Measurements from ENCODE around the gene ARF3. TPM values are rescaled to one million over a fixed set of nuclear protein-coding genes. Genes with fewer than 3 reads are reported as not detected.
A peak's percentile ranks its signal among the peaks of the same experiment; 100 is the strongest.

ARF3 gene
- polyA plus RNA-seq, 6 donors from 2014 or later = 21.7 to 40.3 (median 25.8) TPM

GRCh38 chr12:48991247-48992050 is 34.2 kb upstream of the ARF3 start:
- no peak for DNase-seq
- H3K27me3 Mint-ChIP-seq = peaks cover 48 to 81% (median 76%) of the 10 kb centered on the region in 3 donors
- peaks cover 14 to 19% (median 17%) of the 10 kb centered on the region in 3 donors for H3K4me1 Mint-ChIP-seq
- no peak overlapping the region for H3K27ac Mint-ChIP-seq
- H3K9me3 Mint-ChIP-seq = peaks cover 0 to 2% (median 0%) of the 10 kb centered on the region in 7 donors
- peak; percentile 16 to 22 for ATAC-seq (ENCODE audit: low read depth in 2 of 2)
- no peaks in the 10 kb centered on the region for H3K36me3 Mint-ChIP-seq
- H3K4me3 Mint-ChIP-seq = no peak overlapping the region

GRCh38 chr12:48990552-48990951 is 33.3 kb upstream of the ARF3 start:
- H3K36me3 Mint-ChIP-seq = no peaks in the 10 kb centered on the region
- H3K4me1 Mint-ChIP-seq = peaks cover 7 to 12% (median 11%) of the 10 kb centered on the region in 3 donors
- ATAC-seq (ENCODE audit: low read depth in 2 of 2) = no peak
- no peak for DNase-seq
- H3K27me3 Mint-ChIP-seq = peaks cover 50 to 81% (median 77%) of the 10 kb centered on the region in 3 donors
- peaks cover 0 to 2% (median 0%) of the 10 kb centered on the region in 7 donors for H3K9me3 Mint-ChIP-seq
- no peak overlapping the region for H3K4me3 Mint-ChIP-seq
- H3K27ac Mint-ChIP-seq = no peak overlapping the region

DNA sequence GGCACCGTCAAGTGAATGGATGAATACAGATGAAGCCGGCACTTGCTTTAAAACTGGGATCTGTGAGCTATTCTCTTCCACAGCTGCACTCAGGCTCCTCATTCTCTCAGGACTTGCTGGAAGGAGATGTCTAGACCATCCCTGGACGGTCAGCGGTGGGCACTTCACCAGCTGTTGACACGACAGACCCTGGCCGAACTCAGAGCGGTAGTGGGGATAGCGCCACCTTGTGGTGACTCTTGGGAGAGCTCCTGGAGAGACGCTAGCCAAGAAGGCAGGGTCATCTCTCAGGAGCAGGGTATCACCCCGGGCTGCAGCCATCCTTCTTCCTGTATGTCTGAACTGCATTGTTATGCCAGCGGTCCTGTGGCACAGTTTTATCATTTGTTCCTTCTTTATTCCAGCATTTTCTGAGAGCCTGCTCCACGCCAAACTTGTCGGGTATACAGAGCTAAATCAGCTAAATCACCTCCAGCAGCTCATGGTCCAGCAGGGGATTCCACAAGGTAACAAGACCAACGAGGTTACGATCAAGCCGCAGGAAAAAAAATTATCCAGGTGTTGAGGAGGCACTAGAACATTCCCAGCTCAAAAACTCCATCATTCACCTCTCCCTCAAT is 30.9 kb upstream of the ARF3 start:
- peaks cover 0 to 6% (median 0%) of the 10 kb centered on the region in 3 donors for H3K4me1 Mint-ChIP-seq
- no peak overlapping the region for H3K4me3 Mint-ChIP-seq
- DNase-seq (peak; percentile 56), ATAC-seq (ENCODE audit: low read depth in 2 of 2) (peak; percentile 74 to 75)
- H3K9me3 Mint-ChIP-seq = no peaks in the 10 kb centered on the region
- no peaks in the 10 kb centered on the region for H3K36me3 Mint-ChIP-seq
- H3K27ac Mint-ChIP-seq = peak overlapping the region in 1 of 6 donors; percentile 55
- H3K27me3 Mint-ChIP-seq = peaks cover 54 to 75% (median 74%) of the 10 kb centered on the region in 3 donors

- ATAC-seq (ENCODE audit: low read depth in 2 of 2) (no peak), DNase-seq (no peak)
- H3K9me3 Mint-ChIP-seq = no peaks in the 10 kb centered on the region
- H3K4me1 Mint-ChIP-seq = peaks cover 4 to 14% (median 7%) of the 10 kb centered on the region in 3 donors
- H3K36me3 Mint-ChIP-seq = no peaks in the 10 kb centered on the region
- no peak overlapping the region for H3K27ac Mint-ChIP-seq
- no peak overlapping the region for H3K4me3 Mint-ChIP-seq
- peaks cover 58 to 85% (median 84%) of the 10 kb centered on the region in 3 donors for H3K27me3 Mint-ChIP-seq
Measured at GRCh38 chr12:48986720-48987291, 29.5 kb upstream of the ARF3 start.

DNA sequence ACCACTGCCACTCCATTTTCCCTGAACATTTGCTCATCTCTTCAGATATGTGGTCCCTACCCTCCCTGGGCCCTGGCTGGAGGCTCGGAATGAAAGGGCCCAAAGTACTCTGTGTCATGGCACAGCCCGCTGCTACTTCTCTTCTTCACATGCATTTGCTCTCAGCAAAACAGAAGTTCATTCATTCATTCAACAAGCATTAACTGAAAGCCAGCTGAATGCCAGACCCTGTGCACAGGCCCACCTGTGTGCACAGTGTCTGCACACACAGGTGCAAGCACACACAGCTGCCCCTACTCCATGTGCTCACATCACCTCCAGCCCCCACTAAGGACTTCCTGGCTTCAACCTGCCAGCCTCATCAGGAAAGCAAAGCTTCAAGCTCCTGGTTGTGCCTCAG is 28.6 kb upstream of the ARF3 start:
- H3K27ac Mint-ChIP-seq = peak overlapping the region in 1 of 6 donors; percentile 8
- H3K36me3 Mint-ChIP-seq = peaks cover 0 to under 1% of the 10 kb centered on the region in 2 donors
- H3K27me3 Mint-ChIP-seq = peaks cover 57 to 90% (median 88%) of the 10 kb centered on the region in 3 donors
- H3K4me3 Mint-ChIP-seq = no peak overlapping the region
- peaks cover 13 to 22% (median 15%) of the 10 kb centered on the region in 3 donors for H3K4me1 Mint-ChIP-seq
- DNase-seq (no peak), ATAC-seq (ENCODE audit: low read depth in 2 of 2) (no peak)
- no peaks in the 10 kb centered on the region for H3K9me3 Mint-ChIP-seq

DNA sequence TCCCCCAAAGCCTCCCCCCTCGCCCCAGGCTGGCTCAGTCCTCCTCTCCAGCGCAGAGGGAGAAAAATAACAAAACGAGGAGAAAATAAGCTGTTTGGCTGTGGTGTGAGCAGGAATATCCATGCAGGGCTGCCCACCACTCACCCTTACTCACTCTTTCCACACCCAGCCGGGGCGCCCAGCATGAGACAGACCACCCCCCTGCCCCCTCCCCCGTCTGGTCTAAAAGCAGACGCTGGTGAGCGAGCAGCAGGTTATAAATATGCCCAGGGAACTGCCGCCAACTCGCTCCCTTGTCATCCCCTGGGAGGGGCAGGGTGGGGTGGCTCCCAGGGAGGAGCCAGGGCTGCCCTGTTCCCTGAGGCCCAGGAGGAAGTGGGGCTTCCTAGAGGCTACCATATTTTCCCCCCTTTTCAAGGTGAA is 28.2 kb upstream of the ARF3 start:
- Mint-ChIP-seq H3K4me1 (peaks cover 17 to 26% (median 19%) of the 10 kb centered on the region in 3 donors), H3K9me3 (no peaks in the 10 kb centered on the region), H3K27me3 (peaks cover 53 to 88% (median 88%) of the 10 kb centered on the region in 3 donors), H3K27ac (no peak overlapping the region), H3K36me3 (peaks cover 0 to 4% of the 10 kb centered on the region in 2 donors), H3K4me3 (no peak overlapping the region)
- ATAC-seq (ENCODE audit: low read depth in 2 of 2) = no peak
- no peak for DNase-seq

- Mint-ChIP-seq H3K27me3 (peaks cover 43 to 78% (median 78%) of the 10 kb centered on the region in 3 donors), H3K27ac (peak overlapping the region in 5 of 6 donors; percentile 34 to 92 (median 87)), H3K9me3 (no peaks in the 10 kb centered on the region), H3K4me3 (peak overlapping the region in 7 of 8 donors; percentile 45 to 92 (median 89)), H3K4me1 (peaks cover 39 to 43% (median 40%) of the 10 kb centered on the region in 3 donors), H3K36me3 (peaks cover 0 to 15% of the 10 kb centered on the region in 2 donors)
- no peak for DNase-seq
- ATAC-seq (ENCODE audit: low read depth in 2 of 2) = no peak
Measured at GRCh38 chr12:48982397-48983080, 25.3 kb upstream of the ARF3 start.

GRCh38 chr12:48981757-48982157 is 24.5 kb upstream of the ARF3 start:
- H3K27me3 Mint-ChIP-seq = peaks cover 47 to 78% (median 78%) of the 10 kb centered on the region in 3 donors
- peaks cover 46 to 48% (median 47%) of the 10 kb centered on the region in 3 donors for H3K4me1 Mint-ChIP-seq
- H3K36me3 Mint-ChIP-seq = peaks cover 0 to 15% of the 10 kb centered on the region in 2 donors
- peak overlapping the region; percentile 73 to 94 (median 90) for H3K4me3 Mint-ChIP-seq
- DNase-seq (no peak), ATAC-seq (ENCODE audit: low read depth in 2 of 2) (no peak)
- no peaks in the 10 kb centered on the region for H3K9me3 Mint-ChIP-seq
- H3K27ac Mint-ChIP-seq = peak overlapping the region in 5 of 6 donors; percentile 28 to 97 (median 87)

DNA sequence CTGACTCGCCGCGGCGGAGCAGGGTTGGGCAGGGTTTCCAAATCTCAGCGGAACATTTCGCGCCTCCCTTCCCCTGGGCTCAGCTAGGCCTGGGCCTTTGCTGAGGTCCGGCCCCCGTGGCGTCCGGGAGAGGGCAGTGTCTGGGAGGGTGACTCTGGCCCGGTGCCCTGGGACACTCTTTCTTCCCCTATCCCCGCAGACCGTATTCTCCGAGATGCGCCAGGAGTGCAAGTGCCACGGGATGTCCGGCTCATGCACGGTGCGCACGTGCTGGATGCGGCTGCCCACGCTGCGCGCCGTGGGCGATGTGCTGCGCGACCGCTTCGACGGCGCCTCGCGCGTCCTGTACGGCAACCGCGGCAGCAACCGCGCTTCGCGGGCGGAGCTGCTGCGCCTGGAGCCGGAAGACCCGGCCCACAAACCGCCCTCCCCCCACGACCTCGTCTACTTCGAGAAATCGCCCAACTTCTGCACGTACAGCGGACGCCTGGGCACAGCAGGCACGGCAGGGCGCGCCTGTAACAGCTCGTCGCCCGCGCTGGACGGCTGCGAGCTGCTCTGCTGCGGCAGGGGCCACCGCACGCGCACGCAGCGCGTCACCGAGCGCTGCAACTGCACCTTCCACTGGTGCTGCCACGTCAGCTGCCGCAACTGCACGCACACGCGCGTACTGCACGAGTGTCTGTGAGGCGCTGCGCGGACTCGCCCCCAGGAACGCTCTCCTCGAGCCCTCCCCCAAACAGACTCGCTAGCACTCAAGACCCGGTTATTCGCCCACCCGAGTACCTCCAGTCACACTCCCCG is 23.9 kb upstream of the ARF3 start:
- H3K4me3 Mint-ChIP-seq = peak overlapping the region; percentile 84 to 94 (median 92)
- H3K27ac Mint-ChIP-seq = peak overlapping the region in 5 of 6 donors; percentile 24 to 97 (median 81)
- ATAC-seq (ENCODE audit: low read depth in 2 of 2) (peak; percentile 23 to 32), DNase-seq (peak; percentile 40)
- H3K9me3 Mint-ChIP-seq = no peaks in the 10 kb centered on the region
- peaks cover 46 to 48% (median 47%) of the 10 kb centered on the region in 3 donors for H3K4me1 Mint-ChIP-seq
- H3K36me3 Mint-ChIP-seq = peaks cover 0 to 15% of the 10 kb centered on the region in 2 donors
- peaks cover 52 to 78% (median 78%) of the 10 kb centered on the region in 3 donors for H3K27me3 Mint-ChIP-seq

DNA sequence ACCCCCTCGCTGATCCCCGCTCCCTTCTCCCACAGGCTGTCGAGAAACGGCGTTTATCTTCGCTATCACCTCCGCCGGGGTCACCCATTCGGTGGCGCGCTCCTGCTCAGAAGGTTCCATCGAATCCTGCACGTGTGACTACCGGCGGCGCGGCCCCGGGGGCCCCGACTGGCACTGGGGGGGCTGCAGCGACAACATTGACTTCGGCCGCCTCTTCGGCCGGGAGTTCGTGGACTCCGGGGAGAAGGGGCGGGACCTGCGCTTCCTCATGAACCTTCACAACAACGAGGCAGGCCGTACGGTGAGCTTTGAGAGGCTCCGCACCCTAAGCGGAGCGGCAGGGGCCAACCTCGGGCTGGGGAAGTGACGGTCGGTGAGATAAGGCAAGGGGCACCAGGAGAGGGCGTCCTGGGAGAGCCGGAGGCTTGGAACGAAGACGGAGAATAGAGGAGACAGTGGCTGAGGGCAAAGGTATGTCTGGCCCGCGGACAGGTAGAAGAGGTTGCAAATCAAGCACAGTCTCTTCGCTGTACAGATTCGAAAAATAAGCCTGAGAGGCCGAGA is 23.2 kb upstream of the ARF3 start:
- Mint-ChIP-seq H3K27me3 (peaks cover 55 to 78% (median 78%) of the 10 kb centered on the region in 3 donors), H3K4me1 (peaks cover 46 to 48% (median 47%) of the 10 kb centered on the region in 3 donors), H3K36me3 (peaks cover 0 to 15% of the 10 kb centered on the region in 2 donors), H3K9me3 (no peaks in the 10 kb centered on the region), H3K4me3 (peak overlapping the region; percentile 84 to 94 (median 92)), H3K27ac (peak overlapping the region; percentile 24 to 95 (median 70))
- ATAC-seq (ENCODE audit: low read depth in 2 of 2) (peak; percentile 7 to 10), DNase-seq (no peak)

- peaks cover 57 to 78% (median 78%) of the 10 kb centered on the region in 3 donors for H3K27me3 Mint-ChIP-seq
- H3K4me1 Mint-ChIP-seq = peaks cover 46 to 48% (median 47%) of the 10 kb centered on the region in 3 donors
- peak overlapping the region in 5 of 6 donors; percentile 48 to 78 (median 70) for H3K27ac Mint-ChIP-seq
- H3K36me3 Mint-ChIP-seq = peaks cover 0 to 15% of the 10 kb centered on the region in 2 donors
- H3K4me3 Mint-ChIP-seq = peak overlapping the region; percentile 84 to 94 (median 92)
- peak; percentile 50 for DNase-seq
- ATAC-seq (ENCODE audit: low read depth in 2 of 2) = peak; percentile 18 to 26
- H3K9me3 Mint-ChIP-seq = no peaks in the 10 kb centered on the region
Measured at GRCh38 chr12:48979602-48980388, 22.5 kb upstream of the ARF3 start.
